ENCODE results near the gene VPS11. TPM values are rescaled to one million over a fixed set of nuclear protein-coding genes. Genes with fewer than 3 reads are reported as not detected.
A peak's percentile ranks its signal among the peaks of the same experiment; 100 is the strongest.

The VPS11 gene
- total and polyA plus RNA-seq, 10 donors: 30.1 to 66.7 (median 43.6) TPM

DNA sequence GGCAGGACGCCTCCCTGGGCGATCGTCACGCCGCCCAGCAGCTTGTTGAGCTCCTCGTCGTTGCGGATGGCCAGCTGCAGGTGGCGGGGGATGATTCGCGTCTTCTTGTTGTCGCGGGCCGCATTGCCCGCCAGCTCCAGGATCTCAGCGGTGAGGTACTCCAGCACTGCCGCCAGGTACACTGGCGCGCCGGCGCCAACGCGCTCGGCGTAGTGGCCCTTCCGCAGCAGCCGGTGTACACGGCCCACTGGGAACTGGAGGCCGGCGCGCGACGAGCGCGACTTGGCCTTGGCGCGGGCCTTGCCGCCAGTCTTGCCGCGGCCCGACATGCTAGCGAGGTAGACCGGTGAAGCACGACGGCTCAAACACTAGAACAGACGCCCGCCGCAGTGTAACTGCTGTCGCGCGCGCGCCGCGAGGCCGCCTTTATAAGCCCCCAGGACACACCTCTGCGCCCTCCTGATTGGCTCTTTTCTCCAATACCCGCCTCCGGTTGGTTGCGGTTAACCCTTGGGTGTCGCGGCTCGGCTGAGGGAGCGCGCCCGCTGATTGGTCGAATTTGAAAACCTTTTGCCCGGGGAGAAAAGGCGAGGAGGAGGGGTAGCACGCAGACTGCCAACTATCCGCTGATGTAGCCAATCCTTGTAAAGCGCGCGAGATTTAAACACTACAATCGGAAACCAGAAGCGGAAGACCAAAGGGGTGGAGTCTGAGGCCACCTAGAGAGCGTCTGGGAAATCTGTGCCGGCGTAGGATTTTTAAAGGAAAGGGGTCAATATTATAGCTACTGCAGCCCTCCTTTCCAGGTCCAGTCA, 27.7 kb downstream of the VPS11 start:
- WGBS, 5 donors: 0 to 1% (median 0%) methylated on average over 52 to 79 of the region's 79 CpGs
- peak overlapping the region; percentile 84 to 97 (median 94) for H3K27ac ChIP-seq
- intact Hi-C loops (cut with DNase I; ENCODE audit: low total_unique reads): loop anchor here (10.0 kb wide), 1 partner anchor 100 kb away; no protein-coding TSS in a partner anchor

DNA sequence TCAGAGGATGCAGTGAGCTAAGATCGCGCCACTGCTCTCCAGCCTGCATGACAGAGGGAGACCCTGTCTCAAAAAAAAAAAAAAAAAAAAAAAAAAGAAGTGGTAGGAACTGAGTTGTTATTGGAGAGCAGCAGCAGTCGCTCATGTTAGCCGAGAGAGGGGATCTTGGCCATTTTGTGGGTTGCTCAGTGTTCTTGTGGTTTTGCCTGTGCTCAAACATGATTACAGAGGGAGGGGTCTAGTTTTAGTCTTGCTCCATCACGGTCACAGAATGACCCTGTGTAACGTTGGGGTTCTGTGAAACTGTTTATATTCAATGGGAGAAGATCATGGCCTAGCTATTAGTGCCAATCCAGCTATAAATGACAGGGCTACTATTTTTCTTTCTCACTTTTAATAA, 32.1 kb downstream of the VPS11 start:
- H3K36me3 ChIP-seq: peaks cover 0 to 31% (median 19%) of the 10 kb centered on the region in 6 donors
- peaks cover 24 to 71% (median 45%) of the 10 kb centered on the region in 6 donors for H3K4me1 ChIP-seq
- no peak for DNase-seq
- H3K4me3 ChIP-seq: no peak overlapping the region
- TF ChIP-seq, protein P1, sequence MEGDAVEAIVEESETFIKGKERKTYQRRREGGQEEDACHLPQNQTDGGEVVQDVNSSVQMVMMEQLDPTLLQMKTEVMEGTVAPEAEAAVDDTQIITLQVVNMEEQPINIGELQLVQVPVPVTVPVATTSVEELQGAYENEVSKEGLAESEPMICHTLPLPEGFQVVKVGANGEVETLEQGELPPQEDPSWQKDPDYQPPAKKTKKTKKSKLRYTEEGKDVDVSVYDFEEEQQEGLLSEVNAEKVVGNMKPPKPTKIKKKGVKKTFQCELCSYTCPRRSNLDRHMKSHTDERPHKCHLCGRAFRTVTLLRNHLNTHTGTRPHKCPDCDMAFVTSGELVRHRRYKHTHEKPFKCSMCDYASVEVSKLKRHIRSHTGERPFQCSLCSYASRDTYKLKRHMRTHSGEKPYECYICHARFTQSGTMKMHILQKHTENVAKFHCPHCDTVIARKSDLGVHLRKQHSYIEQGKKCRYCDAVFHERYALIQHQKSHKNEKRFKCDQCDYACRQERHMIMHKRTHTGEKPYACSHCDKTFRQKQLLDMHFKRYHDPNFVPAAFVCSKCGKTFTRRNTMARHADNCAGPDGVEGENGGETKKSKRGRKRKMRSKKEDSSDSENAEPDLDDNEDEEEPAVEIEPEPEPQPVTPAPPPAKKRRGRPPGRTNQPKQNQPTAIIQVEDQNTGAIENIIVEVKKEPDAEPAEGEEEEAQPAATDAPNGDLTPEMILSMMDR (IDR thresholded peaks at IDR 0.05 in 8 of 11, conservative IDR thresholded peaks at IDR 0.05 in 3 of 11): no peak
- TF ChIP-seq POLR2AphosphoS5 (IDR thresholded peaks at IDR 0.05): no peak
- no peak for TF ChIP-seq POLR2A (IDR thresholded peaks at IDR 0.05)
- intact Hi-C loops (cut with DNase I; ENCODE audit: low total_unique reads): loop anchor here (10.0 kb wide), 1 partner anchor 95 kb away; no protein-coding TSS in a partner anchor
- no peaks in the 10 kb centered on the region for H3K27me3 ChIP-seq (replicated peaks in 1 of 7)
- no peak overlapping the region for H3K27ac ChIP-seq
- H3K9me3 ChIP-seq: no peaks in the 10 kb centered on the region
- 53 to 78% (median 68%) methylated on average over 6 of the region's 6 CpGs for WGBS, 5 donors

More for the DNA sequence above, 27.7 kb downstream of the VPS11 start:
- Histone ChIP-seq H3K4me1 (peaks cover 15 to 78% (median 44%) of the 10 kb centered on the region in 6 donors), H3K36me3 (peaks cover 0 to 50% (median 19%) of the 10 kb centered on the region in 6 donors), H3K27me3 (replicated peaks in 1 of 7) (no peaks in the 10 kb centered on the region), H3K9me3 (no peaks in the 10 kb centered on the region), H3K4me3 (peak overlapping the region; percentile 76 to 93 (median 83))
- TF ChIP-seq, protein P1 (IDR thresholded peaks at IDR 0.05 in 8 of 11, conservative IDR thresholded peaks at IDR 0.05 in 3 of 11): peak in 7 of 11 experiments; percentile 2 to 74 (median 32)
- peak; percentile 100 for TF ChIP-seq POLR2AphosphoS5 (IDR thresholded peaks at IDR 0.05)
- TF ChIP-seq POLR2A (IDR thresholded peaks at IDR 0.05): peak; percentile 97 to 98 (median 97)
- peak; percentile 98 for DNase-seq

DNA sequence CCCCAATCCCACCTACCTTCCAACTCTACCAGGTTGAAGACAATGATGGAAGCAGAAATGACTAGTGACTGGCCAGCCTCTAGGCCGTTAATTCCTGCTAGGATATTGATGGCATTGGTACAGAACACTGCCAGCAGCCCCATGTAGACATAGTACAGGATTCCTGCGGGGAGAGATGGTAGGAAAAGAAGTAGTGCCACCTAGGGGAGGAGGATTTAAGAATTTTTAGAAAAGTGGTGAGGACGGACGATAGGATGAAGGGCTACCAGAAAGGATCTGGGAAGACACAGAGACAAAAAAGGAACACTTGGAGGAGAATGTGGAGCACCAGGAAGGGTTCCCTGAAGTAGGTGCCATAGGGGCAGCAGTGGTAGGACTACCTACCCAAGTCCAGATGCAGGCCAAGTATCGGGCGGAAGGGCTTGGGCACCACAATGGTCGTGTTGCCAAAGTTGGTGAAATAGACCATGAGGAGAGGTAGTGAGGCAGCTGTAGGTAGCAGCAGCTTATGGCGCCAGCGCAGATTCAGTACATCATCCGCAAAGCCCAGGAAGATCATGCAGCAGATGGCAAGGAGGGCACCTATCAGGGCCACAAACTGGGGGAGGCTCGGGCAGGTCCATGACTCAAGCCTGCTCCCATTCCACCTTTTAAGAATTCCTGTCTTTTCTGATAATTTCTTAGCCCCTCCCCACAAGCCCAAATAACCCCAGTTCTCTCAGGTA, 32.8 kb downstream of the VPS11 start:
- Histone ChIP-seq H3K27me3 (replicated peaks in 1 of 7) (no peaks in the 10 kb centered on the region), H3K27ac (peak overlapping the region in 1 of 8 donors; percentile 91), H3K9me3 (no peaks in the 10 kb centered on the region), H3K4me3 (peak overlapping the region; percentile 83 to 99 (median 92)), H3K4me1 (peaks cover 24 to 71% (median 45%) of the 10 kb centered on the region in 6 donors), H3K36me3 (peaks cover 0 to 31% (median 19%) of the 10 kb centered on the region in 6 donors)
- peak; percentile 67 for DNase-seq
- 55 to 62% (median 56%) methylated on average over 11 of the region's 11 CpGs for WGBS, 5 donors
- TF ChIP-seq, protein P1 (IDR thresholded peaks at IDR 0.05 in 8 of 11, conservative IDR thresholded peaks at IDR 0.05 in 3 of 11): peak in 2 of 11 experiments; percentile 11 to 21
- TF ChIP-seq POLR2A (IDR thresholded peaks at IDR 0.05): no peak
- TF ChIP-seq POLR2AphosphoS5 (IDR thresholded peaks at IDR 0.05): no peak
- intact Hi-C loops (cut with DNase I; ENCODE audit: low total_unique reads): no loop called here

Measured in spleen (tissue), 11 donors.